GM12801 (cell line): ENCODE data around the gene CNOT4.

Source experiments
- TF ChIP-seq, protein P1 (sequence below): IDR thresholded peaks from one replicate; pipeline ENCODE4 v1.5.1; 2011; ENCODE audit warnings: control low read depth; ENCODE audit not compliant: insufficient read length; ENCODE audit errors: extremely low read depth

CNOT4 gene

GRCh38 chr7:135372222-135372621 lies 137.7 kb downstream of the CNOT4 start:
- TF ChIP-seq, protein P1, sequence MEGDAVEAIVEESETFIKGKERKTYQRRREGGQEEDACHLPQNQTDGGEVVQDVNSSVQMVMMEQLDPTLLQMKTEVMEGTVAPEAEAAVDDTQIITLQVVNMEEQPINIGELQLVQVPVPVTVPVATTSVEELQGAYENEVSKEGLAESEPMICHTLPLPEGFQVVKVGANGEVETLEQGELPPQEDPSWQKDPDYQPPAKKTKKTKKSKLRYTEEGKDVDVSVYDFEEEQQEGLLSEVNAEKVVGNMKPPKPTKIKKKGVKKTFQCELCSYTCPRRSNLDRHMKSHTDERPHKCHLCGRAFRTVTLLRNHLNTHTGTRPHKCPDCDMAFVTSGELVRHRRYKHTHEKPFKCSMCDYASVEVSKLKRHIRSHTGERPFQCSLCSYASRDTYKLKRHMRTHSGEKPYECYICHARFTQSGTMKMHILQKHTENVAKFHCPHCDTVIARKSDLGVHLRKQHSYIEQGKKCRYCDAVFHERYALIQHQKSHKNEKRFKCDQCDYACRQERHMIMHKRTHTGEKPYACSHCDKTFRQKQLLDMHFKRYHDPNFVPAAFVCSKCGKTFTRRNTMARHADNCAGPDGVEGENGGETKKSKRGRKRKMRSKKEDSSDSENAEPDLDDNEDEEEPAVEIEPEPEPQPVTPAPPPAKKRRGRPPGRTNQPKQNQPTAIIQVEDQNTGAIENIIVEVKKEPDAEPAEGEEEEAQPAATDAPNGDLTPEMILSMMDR = no peak

GRCh38 chr7:135370656-135371055 lies 139.2 kb downstream of the CNOT4 start:
- TF ChIP-seq, protein P1 = no peak

- TF ChIP-seq, protein P1 = no peak
Measured at GRCh38 chr7:135369405-135369804, 140.5 kb downstream of the CNOT4 start.

DNA sequence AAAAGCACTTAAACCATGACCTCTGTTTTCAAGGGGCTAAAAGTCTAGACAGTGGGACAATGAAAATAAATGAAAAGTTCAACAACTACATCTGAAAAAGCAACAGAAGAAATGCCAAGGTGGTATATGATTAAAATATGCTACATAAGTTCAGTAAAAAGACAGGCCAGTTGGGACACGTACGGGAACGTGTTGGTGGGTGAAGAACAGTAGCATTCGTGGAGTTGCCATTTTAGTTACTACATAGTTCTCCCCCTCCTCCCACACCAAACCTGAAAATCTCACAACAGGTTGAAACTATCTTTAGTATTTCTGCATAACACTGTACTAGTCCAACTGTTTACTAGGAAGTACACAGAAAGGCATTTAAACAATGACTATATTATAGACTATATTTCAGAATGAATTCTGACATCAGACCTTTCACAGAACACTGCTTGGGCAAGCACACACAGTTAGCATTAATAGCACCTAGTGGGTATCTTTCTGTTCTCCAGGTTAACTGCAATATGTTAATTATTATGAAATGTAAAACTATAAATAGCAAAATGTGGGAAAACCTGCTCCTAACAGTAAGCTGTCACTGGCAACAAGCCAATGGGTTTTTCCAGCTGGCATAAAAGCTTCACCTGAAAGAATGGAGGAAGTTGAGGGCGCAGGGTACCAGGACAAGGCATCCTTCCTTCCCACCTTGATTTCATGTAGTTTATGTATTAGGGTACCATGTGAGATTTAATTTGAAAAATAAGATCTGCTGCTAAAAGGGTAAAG lies 141.3 kb downstream of the CNOT4 start:
- TF ChIP-seq, protein P1 = no peak

GRCh38 chr7:135366843-135367508 lies 142.9 kb downstream of the CNOT4 start:
- TF ChIP-seq, protein P1 = no peak

- TF ChIP-seq, protein P1 = no peak
Measured at GRCh38 chr7:135365721-135366120, 144.2 kb downstream of the CNOT4 start.

DNA sequence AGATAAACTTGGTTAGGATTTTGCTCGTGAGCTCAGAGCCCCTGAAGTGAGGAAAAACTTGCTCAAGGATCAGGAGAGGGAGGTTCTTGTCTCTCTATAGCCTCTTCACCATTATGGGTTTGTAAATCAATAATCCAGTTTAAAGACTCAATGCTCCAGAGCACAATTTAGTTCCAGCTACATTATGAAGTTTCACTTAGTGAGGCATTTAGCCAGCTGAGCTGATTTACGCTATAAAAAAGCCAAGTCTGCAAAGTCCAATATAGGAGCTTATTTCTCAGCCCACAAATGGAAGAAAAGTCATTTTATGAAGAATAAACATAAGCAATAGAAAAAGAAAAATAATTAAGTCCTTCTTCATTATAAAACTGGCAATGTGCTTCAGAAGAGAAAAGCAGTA lies 145.7 kb downstream of the CNOT4 start:
- TF ChIP-seq, protein P1 = no peak
